Retinal pigment epithelial cell (primary cell): ENCODE data around the gene CD180.
"Not testable (repeated sequence)": the region's sequence is repeated elsewhere in the genome, so short reads cannot be mapped to it uniquely, and the experiment has no call there.

Source experiments
- DNase-seq: peaks from one replicate; pipeline ENCODE4 v3.0.0-alpha.2; 2010; ENCODE audit warnings: low read depth
- H3K4me3 ChIP-seq: 2 replicates; pipeline ENCODE4 v1.5.1; 2011; ENCODE audit warnings: mild to moderate bottlenecking, low read length, control low read depth, moderate library complexity
- CTCF ChIP-seq: conservative IDR thresholded peaks from 2 replicates; pipeline ENCODE4 v1.5.1; 2011; ENCODE audit warnings: low read depth, low read length, control low read depth, inconsistent platforms

The CD180 gene

GRCh38 chr5:67181648-67182221, 14.9 kb downstream of the CD180 start:
- no peak for TF ChIP-seq CTCF
- no peak overlapping the region for H3K4me3 ChIP-seq
- no peak for DNase-seq

- TF ChIP-seq CTCF = no peak
- no peak for DNase-seq
- no peak overlapping the region for H3K4me3 ChIP-seq
These were observed 16.8 kb downstream of the CD180 start for GRCh38 chr5:67179697-67180361.

- no peak for TF ChIP-seq CTCF
- H3K4me3 ChIP-seq = no peak overlapping the region
- no peak for DNase-seq
These were observed 17.6 kb downstream of the CD180 start for GRCh38 chr5:67178966-67179365.

- no peak overlapping the region for H3K4me3 ChIP-seq
- no peak for DNase-seq
- no peak for TF ChIP-seq CTCF
These were observed 18.5 kb downstream of the CD180 start for GRCh38 chr5:67178085-67178484.

GRCh38 chr5:67176936-67177335, 19.7 kb downstream of the CD180 start:
- no peak for DNase-seq
- no peak overlapping the region for H3K4me3 ChIP-seq
- no peak for TF ChIP-seq CTCF

- no peak overlapping the region for H3K4me3 ChIP-seq
- TF ChIP-seq CTCF = no peak
- DNase-seq = no peak
These were observed 22.6 kb downstream of the CD180 start for GRCh38 chr5:67173959-67174358.

- not testable (repeated sequence) for DNase-seq, H3K4me3 ChIP-seq
These were observed 23.2 kb downstream of the CD180 start for GRCh38 chr5:67173351-67173750.
